Measurements from ENCODE around the gene BAZ1A.

GRCh38 chr14:34835312-34835711, 39.8 kb downstream of the BAZ1A start:
- TF ChIP-seq CTCF (IDR thresholded peaks at IDR 0.05; ENCODE audit: low read length) (no peak), EZH2 (IDR thresholded peaks at IDR 0.05; ENCODE audit: borderline replicate concordance, low read length) (no peak)
